Left cardiac atrium (tissue), 4 donors: ENCODE results near the gene GGA1. TPM values are rescaled to one million over a fixed set of nuclear protein-coding genes. Genes with fewer than 3 reads are reported as not detected.
"Not testable (repeated sequence)": the region's sequence is repeated elsewhere in the genome, so short reads cannot be mapped to it uniquely, and the experiment has no call there.

Experiments used
- ATAC-seq, 2 donors: fragments of 200-7000 bp; cut with Tn5 transposase; one replicate each; pipeline ENCODE4 v1.9.1; 2020; ENCODE audit warnings: mild to moderate bottlenecking in 2 of 2, moderate library complexity in 2 of 2
- DNase-seq: peaks from one replicate; pipeline ENCODE4 v3.0.0-alpha.2; 2020
- intact Hi-C, 2 donors: fragments of 100-400 bp; cut with DNase I; formaldehyde crosslinking; loops; one replicate each; pipeline versions ENCODE4 v1.14.1 to v1.15.1; 2022 to 2023
- total RNA-seq, 2 donors: library from RNA; stranded (reverse); fragmentation: NEBNext Ultra II Directional; extraction: Animal tissue kit (Norgen Biotek cat#: 25700); gene quantifications; one replicate each; pipeline ENCODE4 v1.2.1, GENCODE V29; 2021
- donor health status: DM: no; HTN: yes; CAD: no.
- donor health status: DM: no; HTN: yes; CAD: no; lungs with severe emphysema.
- donor health status: DM: yes; HTN: yes; CAD: no.
- donor health status: Dilated cardiomyopathy.

GGA1 gene
- total RNA-seq, 2 donors from 2014 or later, result 24.4 to 26.6 TPM

DNA sequence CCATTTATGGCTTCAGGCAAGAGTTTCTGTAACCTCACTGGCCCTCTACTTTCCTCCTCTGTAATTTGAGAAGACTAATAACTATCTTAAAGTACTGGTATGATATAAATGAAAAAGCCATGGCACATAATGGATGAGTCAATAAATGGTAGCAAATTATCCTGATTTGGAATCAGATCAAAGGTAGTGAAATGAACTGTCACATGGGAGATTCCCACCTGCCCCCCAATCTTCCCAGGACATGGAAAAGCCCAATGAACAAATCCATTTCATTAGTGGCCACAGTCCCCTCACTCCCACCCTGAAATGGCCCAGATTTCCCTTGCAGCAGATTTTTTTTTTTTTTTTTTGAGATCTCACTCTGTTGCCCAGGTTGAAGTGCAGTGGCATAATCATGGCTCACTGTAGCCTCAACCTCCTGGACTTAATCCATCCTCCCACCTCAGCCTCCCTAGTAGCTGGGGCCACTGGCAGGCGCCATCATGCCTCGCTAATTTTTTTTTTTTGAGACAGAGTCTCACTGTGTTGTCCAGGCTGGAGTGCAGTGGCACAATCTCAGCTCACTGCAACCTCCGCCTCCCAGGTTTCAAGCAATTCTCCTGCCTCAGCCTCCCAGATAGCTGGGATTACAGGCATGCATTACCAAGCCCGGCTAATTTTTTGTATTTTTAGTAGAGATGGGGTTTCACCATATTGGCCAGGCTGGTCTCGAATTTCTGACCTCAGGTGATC, 5.9 kb upstream of the GGA1 start:
- DNase-seq, intact Hi-C loops, ATAC-seq: not testable (repeated sequence)

DNA sequence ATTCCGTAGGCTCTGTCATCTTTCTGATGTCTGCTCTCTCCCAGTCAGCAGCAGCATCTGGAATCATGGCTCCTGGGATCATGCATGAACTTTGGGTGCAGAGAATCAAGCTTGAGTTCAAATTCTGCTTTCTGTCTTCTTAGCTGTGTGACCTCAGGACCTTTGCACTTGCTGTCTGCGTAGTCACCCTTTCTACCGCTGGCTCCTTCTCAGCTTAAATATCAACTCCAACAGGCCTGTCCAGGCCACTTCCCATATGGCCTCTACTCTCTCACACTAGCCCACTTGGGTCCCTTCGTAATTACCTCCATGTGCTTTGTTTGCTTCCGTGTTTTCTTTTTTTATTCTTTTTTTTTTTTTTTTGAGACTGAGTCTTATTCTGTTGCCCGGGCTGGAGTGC, 4.6 kb upstream of the GGA1 start:
- ATAC-seq, result no peak
- no peak for DNase-seq
- intact Hi-C loops, result no loop called here

DNA sequence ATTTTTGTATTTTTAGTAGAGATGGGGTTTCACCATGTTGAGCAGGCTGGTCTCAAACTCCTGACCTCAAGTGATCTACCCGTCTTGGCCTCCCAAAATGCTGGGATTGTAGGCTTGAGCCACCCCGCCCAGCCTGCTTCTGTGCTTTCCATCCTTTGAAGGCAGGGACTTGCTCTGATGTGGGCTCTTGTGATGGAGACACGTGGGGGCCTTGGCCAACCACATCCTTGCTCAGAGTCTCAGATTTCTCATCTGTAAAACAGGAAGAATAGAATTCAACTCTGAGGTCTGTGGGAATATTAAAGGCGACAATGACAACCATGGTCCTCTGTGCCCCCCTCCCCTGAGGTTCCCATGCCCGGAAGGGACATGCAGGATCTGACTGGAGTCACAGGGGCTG, 3.8 kb upstream of the GGA1 start:
- intact Hi-C loops, result no loop called here
- DNase-seq, result no peak
- ATAC-seq, result no peak

DNA sequence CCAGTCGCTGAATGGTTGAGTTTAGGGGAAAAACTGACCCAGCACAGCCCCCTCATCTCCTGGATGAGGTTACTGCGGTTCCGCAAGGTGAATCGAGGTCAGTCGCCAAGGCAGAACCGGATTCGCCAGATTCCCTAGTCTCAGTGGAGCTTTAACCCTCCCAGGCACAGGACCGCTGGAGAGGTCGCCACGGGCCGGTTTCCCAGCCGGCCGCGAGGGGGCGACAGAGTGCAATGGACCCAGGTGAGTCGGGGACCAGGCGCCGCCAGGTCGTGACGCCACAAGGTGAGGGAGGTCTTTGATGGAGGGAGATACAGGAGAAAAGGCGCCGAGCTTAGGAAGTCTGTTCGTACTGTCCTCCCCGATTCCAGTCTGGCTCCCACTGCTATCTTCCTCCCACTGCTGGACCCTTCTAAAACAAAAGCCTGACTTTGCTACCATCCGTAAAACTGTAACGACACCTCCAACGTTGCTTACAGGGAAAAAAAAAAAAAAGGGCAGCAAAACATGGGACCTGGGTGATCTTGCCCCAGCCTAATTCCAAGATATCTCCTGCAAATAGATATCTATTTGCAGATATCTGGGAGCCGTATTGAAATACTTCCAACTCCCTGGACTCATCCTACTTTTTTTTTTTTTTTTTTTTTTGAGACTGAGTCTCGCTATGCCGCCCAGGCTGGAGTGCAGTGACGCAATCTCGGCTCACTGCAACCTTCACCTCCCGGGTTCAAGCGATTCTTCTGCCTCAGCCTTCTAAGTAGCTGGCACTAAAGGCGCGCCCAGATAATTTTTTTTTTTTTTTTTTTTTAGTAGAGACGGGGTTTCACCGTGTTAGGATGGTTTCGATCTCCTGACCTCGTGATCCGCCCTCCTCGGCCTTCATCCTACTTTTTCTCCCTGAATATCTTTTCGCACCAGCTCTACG, 1.4 kb upstream of the GGA1 start:
- intact Hi-C loops, result no loop called here
- DNase-seq (peak; percentile 78), ATAC-seq (peak in 1 of 2 donors; percentile 26)

DNA sequence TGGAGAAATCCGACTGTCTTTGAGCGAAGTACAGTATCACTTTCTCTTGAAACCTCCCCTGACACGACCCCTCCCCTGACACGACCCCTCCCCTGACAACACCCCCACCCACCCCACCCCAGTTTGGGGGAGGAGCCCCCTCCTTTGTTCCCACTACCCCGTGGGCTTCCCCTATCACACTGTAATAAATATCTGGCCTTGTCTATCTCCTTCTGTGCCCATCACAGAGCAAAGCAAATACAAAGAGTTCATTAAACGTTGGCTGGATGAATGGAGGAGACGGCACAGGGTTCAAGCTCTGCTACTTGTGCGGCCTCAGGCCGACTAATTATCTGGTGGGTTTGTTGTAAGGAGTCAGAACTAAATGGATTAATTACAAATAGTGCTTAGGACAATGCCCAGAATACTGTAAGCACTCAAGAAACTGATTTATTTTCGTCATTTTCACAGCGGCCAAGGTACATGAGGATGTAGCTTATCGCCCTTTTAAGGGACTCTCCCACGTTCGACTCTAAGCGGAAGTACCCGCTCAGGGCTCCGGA, 628 bp upstream of the GGA1 start:
- intact Hi-C loops, result no loop called here
- DNase-seq (no peak), ATAC-seq (peak in 1 of 2 donors; percentile 0)

DNA sequence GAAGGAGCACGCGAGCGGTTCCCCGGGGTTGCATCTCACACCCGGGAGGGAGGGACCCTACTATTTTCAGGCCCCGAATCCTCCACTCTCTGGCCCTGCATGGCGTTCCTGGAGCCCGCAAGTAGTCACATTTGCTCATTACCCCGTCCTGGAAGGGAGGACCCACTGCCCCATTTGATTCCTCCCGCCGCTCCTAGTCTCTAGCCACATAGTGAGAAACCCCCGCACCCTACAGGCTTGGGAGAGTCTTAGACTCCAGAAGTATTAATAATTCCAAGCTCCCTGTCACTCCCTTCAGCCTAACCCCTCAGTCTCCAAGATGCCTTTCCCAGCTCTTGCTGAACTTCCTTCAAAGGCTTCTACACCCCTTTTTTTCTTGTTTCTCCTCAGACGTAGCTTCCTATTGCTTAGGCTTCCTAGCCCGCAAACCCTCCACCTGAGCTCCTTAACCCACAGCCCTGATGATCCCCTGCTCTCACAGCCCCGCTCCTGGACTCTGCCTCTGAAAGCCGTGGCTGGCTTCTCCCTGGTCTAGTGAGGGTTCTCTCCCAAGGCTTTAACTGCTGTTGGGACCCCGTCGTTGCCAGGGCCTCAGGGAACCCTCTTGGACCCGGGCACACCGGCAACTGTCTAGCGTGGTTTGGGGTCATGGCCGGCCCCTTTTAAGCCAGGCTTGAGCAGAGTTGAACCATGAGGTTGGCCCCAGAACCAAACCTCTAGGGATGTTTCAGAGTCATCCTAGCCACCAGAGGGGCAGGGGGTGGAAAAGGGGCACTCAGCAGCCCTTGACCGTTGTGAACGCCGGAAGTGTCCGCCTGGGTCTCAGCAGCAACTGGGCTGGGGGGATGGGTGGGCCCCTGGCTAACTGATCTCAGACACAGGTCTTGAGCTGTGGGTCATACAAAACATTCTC, 862 bp downstream of the GGA1 start:
- ATAC-seq (no peak), DNase-seq (no peak)
- intact Hi-C loops, result no loop called here

DNA sequence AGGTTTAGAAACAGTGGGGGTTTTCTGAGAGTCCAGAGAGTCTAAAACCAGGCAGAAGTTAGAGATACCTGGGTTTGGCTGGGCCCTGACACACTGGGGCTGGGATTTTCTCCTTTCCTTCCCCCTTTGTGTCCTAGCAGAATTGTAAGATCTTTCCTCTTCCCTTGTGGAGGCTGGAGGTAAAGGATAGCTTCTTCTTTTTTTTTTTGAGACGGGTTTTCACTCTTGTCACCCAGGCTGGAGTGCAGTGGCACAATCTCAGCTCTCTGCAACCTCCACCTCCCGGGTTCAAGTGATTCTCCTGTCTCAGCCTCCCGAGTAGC, 1.5 kb downstream of the GGA1 start:
- ATAC-seq, DNase-seq, intact Hi-C loops: not testable (repeated sequence)

DNA sequence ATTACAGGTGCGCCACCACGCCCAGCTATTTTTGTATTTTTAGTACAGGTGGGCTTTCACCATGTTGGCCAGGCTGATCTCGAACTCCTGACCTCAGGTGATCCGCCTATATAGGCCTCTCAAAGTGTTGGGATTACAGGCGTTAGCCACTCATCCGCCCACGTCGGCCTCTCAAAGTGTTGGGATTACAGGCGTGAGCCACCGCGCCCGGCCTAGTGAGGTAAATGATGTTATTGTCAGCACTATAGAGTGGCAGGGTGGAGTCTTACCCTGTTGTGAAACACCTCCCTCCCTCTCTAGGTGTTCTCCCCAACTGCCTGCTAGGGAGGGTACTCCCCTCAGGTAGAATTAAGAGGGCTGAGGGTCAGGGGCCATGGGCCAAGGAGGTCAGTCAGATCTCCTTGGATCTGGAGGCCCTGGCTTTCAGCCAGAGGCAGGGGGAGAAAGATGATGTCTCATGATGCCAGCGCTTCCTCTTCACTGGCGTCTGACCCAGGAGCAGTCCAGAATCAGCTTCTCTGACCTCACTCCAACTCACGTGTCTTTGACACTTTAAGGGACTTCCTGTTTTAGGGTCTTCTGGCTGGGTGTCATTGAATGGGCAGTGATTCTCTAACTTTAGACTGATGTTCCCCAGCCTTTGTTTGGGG, 2.0 kb downstream of the GGA1 start:
- no peak for DNase-seq
- intact Hi-C loops, result no loop called here
- ATAC-seq, result no peak

DNA sequence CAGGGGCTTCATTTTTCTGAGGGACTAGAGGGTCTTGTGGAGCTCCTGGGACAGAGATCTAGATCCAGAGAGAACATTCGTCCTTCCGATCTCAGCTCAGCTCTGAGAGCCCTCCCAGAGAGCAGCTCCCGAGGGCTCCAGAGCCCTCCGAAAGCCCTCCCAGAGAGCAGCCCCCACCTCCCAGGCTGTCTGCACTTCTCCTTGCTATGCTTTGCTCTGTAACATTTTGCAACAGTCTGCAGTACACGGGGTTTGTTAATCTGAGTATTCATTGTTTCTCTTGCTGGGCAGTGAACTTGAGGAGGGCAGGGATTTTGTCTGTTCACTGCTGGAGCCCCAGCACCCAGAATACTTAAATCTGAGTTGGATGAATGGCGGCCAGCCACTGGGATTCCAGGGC, 2.6 kb downstream of the GGA1 start:
- DNase-seq (no peak), ATAC-seq (no peak)
- intact Hi-C loops, result no loop called here

DNA sequence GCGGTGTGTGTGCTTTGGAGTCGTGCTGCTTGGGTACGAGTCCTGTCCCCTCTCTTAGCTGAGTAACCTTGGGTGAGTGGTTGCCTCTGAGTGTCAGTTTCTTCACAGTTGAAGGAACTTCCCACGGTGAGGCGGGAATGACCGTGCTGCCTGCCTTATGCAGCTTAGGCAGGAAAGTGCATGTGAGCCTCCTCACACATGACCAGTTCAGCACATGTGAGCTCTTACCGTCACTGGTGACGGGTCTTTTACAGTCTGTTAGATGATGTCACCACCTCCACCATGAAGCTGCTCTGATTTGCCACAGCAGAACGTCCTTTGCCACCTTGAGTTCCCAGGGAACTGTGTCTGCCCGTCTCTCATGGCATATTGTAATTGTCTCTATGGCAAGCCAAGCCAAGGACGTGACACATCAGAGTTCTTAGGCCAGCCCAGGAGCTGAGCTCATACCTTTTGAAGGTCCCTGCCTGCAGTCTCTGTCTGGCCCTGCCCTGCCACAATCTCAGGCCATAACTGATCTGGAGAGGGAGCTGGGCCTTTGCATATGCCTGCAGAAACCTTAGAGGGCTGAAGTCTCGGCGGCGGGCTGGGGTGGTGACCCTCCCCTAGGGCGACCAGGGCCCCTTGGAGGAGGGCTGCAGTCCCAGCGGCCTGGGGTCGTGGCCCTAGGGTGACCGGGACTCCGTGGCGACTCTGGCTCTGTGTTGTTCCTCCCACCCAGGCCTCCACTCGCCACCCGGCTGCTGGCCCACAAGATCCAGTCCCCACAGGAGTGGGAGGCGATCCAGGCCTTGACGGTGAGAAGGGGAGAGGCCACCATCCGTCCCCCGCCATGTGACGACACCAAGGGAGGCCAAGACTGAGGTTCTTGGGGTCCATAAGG, 7.8 kb downstream of the GGA1 start:
- DNase-seq, result no peak
- intact Hi-C loops, result no loop called here
- ATAC-seq, result no peak

DNA sequence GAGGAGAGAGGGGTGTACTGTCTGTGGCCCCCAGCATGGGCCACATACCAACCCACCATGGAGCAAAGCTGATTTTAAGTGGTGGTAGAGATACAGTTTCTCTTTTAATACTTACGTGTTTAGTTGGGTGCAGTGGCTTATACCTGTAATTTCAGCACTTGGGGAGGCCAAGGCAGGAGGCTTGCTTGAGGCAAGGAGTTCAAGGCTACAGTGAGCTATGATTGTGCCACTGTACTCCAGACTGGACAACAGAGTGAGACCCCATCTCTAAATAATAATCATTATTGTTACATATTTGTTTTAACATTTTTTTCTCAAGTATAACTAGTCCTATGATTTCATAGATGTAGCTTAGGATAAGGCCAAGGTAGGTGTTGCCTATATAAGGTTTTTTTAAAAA, 8.8 kb downstream of the GGA1 start:
- intact Hi-C loops, result no loop called here
- no peak for ATAC-seq
- no peak for DNase-seq

DNA sequence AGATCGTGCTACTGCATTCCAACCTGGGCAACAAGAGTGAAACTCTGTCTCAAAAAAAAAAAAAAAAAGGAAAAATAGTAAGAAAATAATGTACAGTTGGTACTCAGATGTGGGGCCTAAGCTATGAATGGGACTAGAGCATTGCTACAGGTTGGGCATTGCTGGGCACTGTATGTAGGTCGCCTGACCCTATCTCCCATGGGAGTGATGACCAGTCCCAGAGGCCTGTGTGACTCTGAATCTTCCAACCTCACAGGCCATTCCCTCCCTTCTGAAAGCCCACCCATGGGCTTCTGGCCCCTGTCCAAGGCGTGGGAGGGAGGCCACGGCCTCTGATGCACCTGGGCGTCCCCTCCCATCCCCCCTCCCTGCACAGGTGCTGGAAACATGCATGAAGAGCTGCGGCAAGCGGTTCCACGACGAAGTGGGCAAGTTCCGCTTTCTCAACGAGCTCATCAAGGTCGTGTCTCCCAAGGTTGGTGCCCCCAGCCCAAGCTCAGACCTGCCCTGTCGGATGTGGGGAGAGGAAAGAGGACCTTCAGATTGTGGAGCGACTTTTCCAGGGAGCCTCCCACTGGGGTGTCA, 9.5 kb downstream of the GGA1 start:
- no peak for DNase-seq
- ATAC-seq, result no peak
- intact Hi-C loops, result no loop called here

DNA sequence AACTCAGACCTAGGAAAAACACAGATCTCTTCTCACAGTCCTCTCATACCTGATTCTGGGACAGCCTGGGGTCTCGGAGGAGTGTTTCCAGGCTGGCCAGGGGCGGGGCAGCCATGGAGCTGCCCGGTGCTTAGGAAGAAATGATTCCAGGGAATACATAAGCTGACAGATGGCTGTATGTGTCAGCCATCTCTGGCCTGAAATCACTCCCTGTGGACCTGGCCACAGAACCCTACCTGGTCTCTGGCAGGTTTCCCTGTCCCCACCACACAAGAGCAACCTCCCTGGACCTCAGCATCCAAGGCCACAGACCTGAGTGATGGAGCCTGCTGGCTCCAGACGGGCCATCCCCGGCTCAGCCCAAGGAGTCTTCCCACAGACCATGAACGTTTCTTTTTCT, 10.0 kb downstream of the GGA1 start:
- ATAC-seq, result no peak
- no peak for DNase-seq
- intact Hi-C loops, result no loop called here

DNA sequence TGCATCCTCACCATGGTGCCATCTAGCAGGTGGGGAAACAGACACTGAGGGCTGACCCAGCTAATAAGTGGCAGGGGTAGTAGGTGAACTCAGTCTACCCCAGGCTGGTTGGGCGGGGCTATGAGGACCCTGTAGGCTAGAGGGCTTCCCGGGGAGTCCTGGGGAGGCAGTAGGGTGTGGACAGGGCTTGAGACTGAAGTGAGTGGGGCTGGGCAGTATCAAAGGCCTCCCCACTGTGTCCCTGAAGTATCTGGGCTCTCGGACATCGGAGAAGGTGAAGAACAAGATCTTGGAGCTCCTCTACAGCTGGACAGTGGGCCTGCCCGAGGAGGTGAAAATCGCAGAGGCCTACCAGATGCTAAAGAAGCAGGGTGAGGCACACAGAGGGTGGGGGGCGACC, 11.4 kb downstream of the GGA1 start:
- ATAC-seq (no peak), DNase-seq (no peak)
- intact Hi-C loops, result no loop called here

DNA sequence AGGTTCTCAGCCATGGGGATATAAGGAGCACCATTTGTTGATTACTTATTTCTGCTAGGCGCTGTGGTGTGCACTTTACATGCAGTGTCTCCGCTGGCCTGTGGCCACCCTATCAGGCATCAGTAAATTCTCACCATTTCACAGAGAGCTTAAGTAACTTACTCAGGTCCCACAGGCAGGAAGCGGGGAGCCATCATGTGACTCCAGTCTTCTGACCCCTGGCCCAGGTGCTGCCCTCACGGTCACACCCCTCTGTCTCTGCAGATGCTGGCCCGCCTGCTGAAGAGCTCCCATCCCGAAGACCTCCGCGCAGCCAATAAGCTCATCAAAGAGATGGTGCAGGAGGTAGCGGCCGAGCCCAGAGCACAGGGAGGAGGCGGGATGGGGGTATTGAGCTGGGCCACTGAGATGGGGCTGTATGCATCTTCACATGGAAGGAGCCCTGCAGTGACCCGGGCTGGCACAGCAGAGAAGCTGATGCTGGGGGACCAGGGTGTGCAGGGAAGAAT, 12.8 kb downstream of the GGA1 start:
- DNase-seq (no peak), ATAC-seq (no peak)
- intact Hi-C loops, result no loop called here

DNA sequence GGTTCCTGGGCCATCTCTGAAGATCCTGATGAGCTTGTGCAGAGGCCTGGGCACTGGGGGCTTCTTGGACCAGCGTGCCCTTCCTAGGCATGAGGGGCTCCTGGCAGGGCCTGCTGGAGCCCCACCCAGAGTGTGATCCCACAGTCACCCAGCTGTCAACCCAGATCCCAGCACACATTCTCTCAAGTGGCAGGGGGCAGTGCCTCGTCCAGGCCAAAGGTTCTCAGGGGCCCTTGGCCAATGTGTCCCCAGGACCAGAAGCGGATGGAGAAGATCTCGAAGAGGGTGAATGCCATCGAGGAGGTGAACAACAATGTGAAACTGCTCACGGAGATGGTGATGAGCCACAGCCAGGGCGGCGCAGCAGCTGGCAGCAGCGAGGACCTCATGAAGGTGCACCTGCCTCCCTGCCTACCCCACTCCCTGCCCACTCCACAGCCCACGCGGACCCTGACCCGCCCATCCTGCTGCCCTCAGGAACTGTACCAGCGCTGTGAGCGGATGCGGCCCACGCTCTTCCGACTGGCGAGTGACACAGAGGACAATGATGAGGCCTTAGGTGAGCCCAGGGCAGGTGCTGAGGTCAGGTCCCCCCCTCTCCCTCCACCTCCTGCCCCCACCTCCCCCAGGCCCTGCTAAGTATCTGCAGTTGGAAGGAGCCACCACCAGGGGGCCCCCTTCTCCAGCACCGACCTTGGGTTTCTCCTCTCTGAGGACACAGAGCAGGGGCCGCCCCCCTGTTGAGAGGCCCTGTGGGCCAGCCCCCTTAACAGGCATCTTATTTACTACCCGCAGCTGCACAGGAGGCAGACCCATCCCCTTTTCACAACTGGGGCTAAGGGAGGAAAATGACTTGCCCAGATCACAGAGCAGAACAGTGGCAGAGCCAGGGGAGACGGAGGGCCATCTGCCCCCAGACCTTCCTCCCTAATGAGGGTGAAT, 14.7 kb downstream of the GGA1 start:
- peak; percentile 71 for DNase-seq
- intact Hi-C loops, result no loop called here
- ATAC-seq, result peak; percentile 54 to 64
